ENCODE data around the gene FANCI. TPM values are rescaled to one million over a fixed set of nuclear protein-coding genes. Genes with fewer than 3 reads are reported as not detected.

FANCI gene
- total RNA-seq, 4 donors from 2014 or later, result 4.4 to 30.1 (median 7.8) TPM

GRCh38 chr15:89208256-89208655 lies 35.5 kb upstream of the FANCI start:
- no peak for TF ChIP-seq CTCF (IDR thresholded peaks at IDR 0.05; ENCODE audit: low read depth)

- no peak for TF ChIP-seq CTCF (IDR thresholded peaks at IDR 0.05; ENCODE audit: low read depth)
Measured at GRCh38 chr15:89209057-89209456, 34.7 kb upstream of the FANCI start.

- TF ChIP-seq CTCF (IDR thresholded peaks at IDR 0.05; ENCODE audit: low read depth), result no peak
Measured at GRCh38 chr15:89211678-89212170, 32.1 kb upstream of the FANCI start.

- TF ChIP-seq CTCF (IDR thresholded peaks at IDR 0.05; ENCODE audit: low read depth), result no peak
Measured at GRCh38 chr15:89215627-89216026, 28.2 kb upstream of the FANCI start.

GRCh38 chr15:89217031-89217430 lies 26.7 kb upstream of the FANCI start:
- no peak for TF ChIP-seq CTCF (IDR thresholded peaks at IDR 0.05; ENCODE audit: low read depth)

- no peak for TF ChIP-seq CTCF (IDR thresholded peaks at IDR 0.05; ENCODE audit: low read depth)
Measured at GRCh38 chr15:89217686-89218376, 25.9 kb upstream of the FANCI start.

- TF ChIP-seq CTCF (IDR thresholded peaks at IDR 0.05; ENCODE audit: low read depth), result no peak
Measured at GRCh38 chr15:89218531-89218930, 25.2 kb upstream of the FANCI start.

Data from subcutaneous adipose tissue (tissue), 4 donors.